A549 (cell line): Measurements from ENCODE around the gene RNF41. TPM values are rescaled to one million over a fixed set of nuclear protein-coding genes. Genes with fewer than 3 reads are reported as not detected.

Experiments
- ATAC-seq, 2 experiments: fragments of 200-7000 bp in 1 of 2; fragments of >200 bp in 1 of 2; cut with Nextera tagmentation in 1 of 2; cut with Tn5 transposase in 1 of 2; 3 replicates each; pipeline versions ENCODE4 v1.8.0 to v1.9.1; 2018 to 2020; ENCODE audit warnings: mild to moderate bottlenecking in 1 of 2, moderate library complexity in 1 of 2
- CTCF ChIA-PET: fragments of 300-600 bp; sonication (Branson Sonifier 250); formaldehyde crosslinking; extraction: SDS; loops from one replicate; lab custom pipeline; 2021; ENCODE audit warnings: antibody characterized with exemption, inconsistent platforms; lab: Yijun Ruan, JAX
- POLR2A ChIA-PET: fragments of 350-600 bp; formaldehyde crosslinking; extraction: SDS; loops from one replicate; lab custom pipeline; 2021; ENCODE audit warnings: antibody characterized with exemption, inconsistent platforms; lab: Yijun Ruan, JAX
- DNase-seq, 2 experiments: peaks; one replicate each; pipeline versions ENCODE4 v3.0.0 to v3.0.0-alpha.2; 2011 to 2016; ENCODE audit warnings: low read depth in 1 of 2, low spot score in 1 of 2
- FAIRE-seq: peaks from 2 replicates; lab custom pipeline; 2011; peaks lifted over from hg19 to GRCh38; lab: Jason Lieb, UNC
- H3K27ac ChIP-seq, 2 experiments: fragments of >200 bp; sonication (Bioruptor Twin); formaldehyde crosslinking; 3 replicates each; pipeline ENCODE4 v1.5.1; 2016 to 2017
- H3K4me1 ChIP-seq: fragments of >200 bp; sonication (Bioruptor Twin); formaldehyde crosslinking; 3 replicates; pipeline ENCODE4 v1.6.1; 2016
- H3K4me2 ChIP-seq: fragments of >200 bp; sonication (Bioruptor Twin); formaldehyde crosslinking; 3 replicates; pipeline ENCODE4 v1.6.1; 2016
- H3K4me3 ChIP-seq: fragments of >200 bp; sonication (Bioruptor Twin); formaldehyde crosslinking; 3 replicates; pipeline ENCODE4 v1.5.1; 2016
- H3K9me3 ChIP-seq: fragments of >200 bp; sonication (Bioruptor Twin); formaldehyde crosslinking; 3 replicates; pipeline ENCODE4 v1.6.1; 2016
- BCL3 ChIP-seq: fragments of >200 bp; sonication (Bioruptor Twin); formaldehyde crosslinking; IDR thresholded peaks from 3 replicates; pipeline ENCODE4 v1.6.1; 2016
- BHLHE40 ChIP-seq: IDR thresholded peaks from 2 replicates; pipeline ENCODE4 v1.6.1; 2012; ENCODE audit warnings: low read depth, low read length, inconsistent platforms
- CBX8 ChIP-seq: fragments of 200-600 bp; sonication (generic); IDR thresholded peaks from 2 replicates; pipeline ENCODE4 v1.6.1; 2016
- CEBPB ChIP-seq, 2 experiments: fragments of >200 bp in 1 of 2; sonication (Bioruptor Twin) in 1 of 2; formaldehyde crosslinking in 1 of 2; IDR thresholded peaks; 2 replicates each; pipeline ENCODE4 v1.6.1; 2012 to 2016
- EHF ChIP-seq: fragments of 250-450 bp; sonication (Bioruptor Pico); IDR thresholded peaks from 2 replicates; pipeline ENCODE4 v1.5.0; 2020; ENCODE audit warnings: mild to moderate bottlenecking
- EHMT2 ChIP-seq: fragments of 200-600 bp; sonication (generic); IDR thresholded peaks from 2 replicates; pipeline ENCODE4 v1.6.1; 2016; ENCODE audit warnings: antibody characterized with exemption, low read depth, mild to moderate bottlenecking, moderate library complexity
- ESRRA ChIP-seq: fragments of 150-350 bp; IDR thresholded peaks from 2 replicates; pipeline ENCODE4 v1.6.1; 2014; ENCODE audit warnings: mild to moderate bottlenecking, low read length, borderline replicate concordance
- FOSB ChIP-seq: fragments of 250-450 bp; sonication (Bioruptor Pico); IDR thresholded peaks from 2 replicates; pipeline ENCODE4 v1.5.0; 2020; ENCODE audit warnings: mild to moderate bottlenecking, moderate library complexity
- HES2 ChIP-seq: fragments of >200 bp; sonication (Bioruptor Twin); formaldehyde crosslinking; IDR thresholded peaks from 2 replicates; pipeline ENCODE4 v1.6.1; 2016
- HMGXB4 ChIP-seq: fragments of 250-450 bp; sonication (Bioruptor Pico); IDR thresholded peaks from 2 replicates; pipeline ENCODE4 v1.5.0; 2021; ENCODE audit warnings: mild to moderate bottlenecking, moderate library complexity, borderline replicate concordance
- HOXA7 ChIP-seq: fragments of 250-450 bp; sonication (Bioruptor Pico); IDR thresholded peaks from 2 replicates; pipeline ENCODE4 v1.5.0; 2020; ENCODE audit warnings: mild to moderate bottlenecking, moderate library complexity
- HOXB13 ChIP-seq: fragments of 250-450 bp; sonication (Bioruptor Pico); IDR thresholded peaks from 2 replicates; pipeline ENCODE4 v1.5.0; 2020; ENCODE audit warnings: low read depth, mild to moderate bottlenecking, moderate library complexity
- KDM1A ChIP-seq: fragments of 200-600 bp; sonication (generic); IDR thresholded peaks from 2 replicates; pipeline ENCODE4 v1.6.1; 2016; ENCODE audit warnings: low read depth, mild to moderate bottlenecking
- MAX ChIP-seq: IDR thresholded peaks from 2 replicates; pipeline ENCODE4 v1.6.1; 2012
- MAZ ChIP-seq: fragments of 150-350 bp; IDR thresholded peaks from 2 replicates; pipeline ENCODE4 v1.6.1; 2014; ENCODE audit warnings: antibody characterized with exemption, low read depth, low read length, borderline replicate concordance
- NFE2L2 ChIP-seq: fragments of 150-350 bp; conservative IDR thresholded peaks from 2 replicates; pipeline ENCODE4 v1.6.1; 2014; ENCODE audit warnings: low read length
- NR3C1 ChIP-seq: fragments of >200 bp; sonication (Bioruptor Twin); formaldehyde crosslinking; IDR thresholded peaks from 3 replicates; pipeline ENCODE4 v1.6.1; 2017
- PBX3 ChIP-seq: IDR thresholded peaks from 2 replicates; pipeline ENCODE4 v1.6.1; 2012
- POLR2AphosphoS2 ChIP-seq: conservative IDR thresholded peaks from 2 replicates; pipeline ENCODE4 v1.6.1; 2012; ENCODE audit warnings: low read length, improper control_type of control experiment, inconsistent platforms
- RAD21 ChIP-seq, 2 experiments: fragments of >200 bp in 1 of 2; sonication (Bioruptor Twin) in 1 of 2; formaldehyde crosslinking in 1 of 2; IDR thresholded peaks in 1 of 2; conservative IDR thresholded peaks in 1 of 2; 2 replicates in 1 of 2; 3 replicates in 1 of 2; pipeline ENCODE4 v1.6.1; 2012 to 2018; ENCODE audit warnings: inconsistent platforms in 1 of 2
- SMC3 ChIP-seq: fragments of >200 bp; sonication (Bioruptor Twin); formaldehyde crosslinking; IDR thresholded peaks from 3 replicates; pipeline ENCODE4 v1.6.1; 2018; ENCODE audit warnings: inconsistent platforms
- SREBF2 ChIP-seq: fragments of 450-650 bp; IDR thresholded peaks from 2 replicates; pipeline ENCODE4 v1.6.1; 2014; ENCODE audit warnings: mild to moderate bottlenecking, moderate library complexity
- TP53 ChIP-seq: fragments of 250-450 bp; sonication (Bioruptor Pico); IDR thresholded peaks from 2 replicates; pipeline ENCODE4 v1.5.0; 2021; ENCODE audit warnings: mild to moderate bottlenecking, moderate library complexity
- ZNF302 ChIP-seq: fragments of 250-450 bp; sonication (Bioruptor Pico); IDR thresholded peaks from 2 replicates; pipeline ENCODE4 v1.9.0; 2021; ENCODE audit warnings: inconsistent platforms, mild to moderate bottlenecking, moderate library complexity
- whole genome bisulfite sequencing: methylation state at CpG from one replicate; pipeline ENCODE4 v1.1.6; 2017; ENCODE audit errors: missing lambda C conversion rate; 5-methylcytosine and 5-hydroxymethylcytosine counted together
- polyA plus RNA-seq, 4 experiments: library from polyadenylated mRNA; depleted of rRNA in 3 of 4; stranded (reverse); fragments of >200 nt; fragmentation: RNase III in 1 of 4; extraction: RNeasy Plus Mini Kit Qiagen cat#74134 plus additional on column Dnase treatment in 1 of 4; gene quantifications; 2 replicates in 3 of 4; 3 replicates in 1 of 4; pipeline ENCODE4 v1.2.3, GENCODE V29; 2011 to 2017
- TF ChIP-seq, protein P1 (sequence below): fragments of 200-600 bp; sonication (generic); IDR thresholded peaks from 2 replicates; pipeline ENCODE4 v1.6.1; 2016; ENCODE audit warnings: antibody characterized with exemption, mild to moderate bottlenecking, moderate library complexity
- TF ChIP-seq, protein P2 (sequence below): fragments of 450-650 bp; IDR thresholded peaks from 2 replicates; pipeline ENCODE4 v1.6.1; 2014; ENCODE audit warnings: antibody characterized with exemption

RNF41 gene
- polyA plus RNA-seq, 2 of the 4 experiments (the other 2 are of a cell fraction): 21.7 to 47.8 TPM

GRCh38 chr12:56164345-56164729 lies 57.4 kb downstream of the RNF41 start (continued):
- TF ChIP-seq, protein P1, sequence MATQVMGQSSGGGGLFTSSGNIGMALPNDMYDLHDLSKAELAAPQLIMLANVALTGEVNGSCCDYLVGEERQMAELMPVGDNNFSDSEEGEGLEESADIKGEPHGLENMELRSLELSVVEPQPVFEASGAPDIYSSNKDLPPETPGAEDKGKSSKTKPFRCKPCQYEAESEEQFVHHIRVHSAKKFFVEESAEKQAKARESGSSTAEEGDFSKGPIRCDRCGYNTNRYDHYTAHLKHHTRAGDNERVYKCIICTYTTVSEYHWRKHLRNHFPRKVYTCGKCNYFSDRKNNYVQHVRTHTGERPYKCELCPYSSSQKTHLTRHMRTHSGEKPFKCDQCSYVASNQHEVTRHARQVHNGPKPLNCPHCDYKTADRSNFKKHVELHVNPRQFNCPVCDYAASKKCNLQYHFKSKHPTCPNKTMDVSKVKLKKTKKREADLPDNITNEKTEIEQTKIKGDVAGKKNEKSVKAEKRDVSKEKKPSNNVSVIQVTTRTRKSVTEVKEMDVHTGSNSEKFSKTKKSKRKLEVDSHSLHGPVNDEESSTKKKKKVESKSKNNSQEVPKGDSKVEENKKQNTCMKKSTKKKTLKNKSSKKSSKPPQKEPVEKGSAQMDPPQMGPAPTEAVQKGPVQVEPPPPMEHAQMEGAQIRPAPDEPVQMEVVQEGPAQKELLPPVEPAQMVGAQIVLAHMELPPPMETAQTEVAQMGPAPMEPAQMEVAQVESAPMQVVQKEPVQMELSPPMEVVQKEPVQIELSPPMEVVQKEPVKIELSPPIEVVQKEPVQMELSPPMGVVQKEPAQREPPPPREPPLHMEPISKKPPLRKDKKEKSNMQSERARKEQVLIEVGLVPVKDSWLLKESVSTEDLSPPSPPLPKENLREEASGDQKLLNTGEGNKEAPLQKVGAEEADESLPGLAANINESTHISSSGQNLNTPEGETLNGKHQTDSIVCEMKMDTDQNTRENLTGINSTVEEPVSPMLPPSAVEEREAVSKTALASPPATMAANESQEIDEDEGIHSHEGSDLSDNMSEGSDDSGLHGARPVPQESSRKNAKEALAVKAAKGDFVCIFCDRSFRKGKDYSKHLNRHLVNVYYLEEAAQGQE: no peak
- TF ChIP-seq HOXA7 (CRISPR knock-in tag): no peak
- no peak for TF ChIP-seq MAX
- no peak for TF ChIP-seq HOXB13
- TF ChIP-seq CEBPB (IDR thresholded peaks at IDR 0.05): no peak
- no peak for TF ChIP-seq BHLHE40
- TF ChIP-seq SREBF2: no peak
- TF ChIP-seq CBX8: no peak
- TF ChIP-seq, protein P2, sequence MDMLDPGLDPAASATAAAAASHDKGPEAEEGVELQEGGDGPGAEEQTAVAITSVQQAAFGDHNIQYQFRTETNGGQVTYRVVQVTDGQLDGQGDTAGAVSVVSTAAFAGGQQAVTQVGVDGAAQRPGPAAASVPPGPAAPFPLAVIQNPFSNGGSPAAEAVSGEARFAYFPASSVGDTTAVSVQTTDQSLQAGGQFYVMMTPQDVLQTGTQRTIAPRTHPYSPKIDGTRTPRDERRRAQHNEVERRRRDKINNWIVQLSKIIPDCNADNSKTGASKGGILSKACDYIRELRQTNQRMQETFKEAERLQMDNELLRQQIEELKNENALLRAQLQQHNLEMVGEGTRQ: no peak
- TF ChIP-seq, all 56 proteins: peak for 0

- DNase-seq: no peak
- ATAC-seq: peak; percentile 3 to 5; a peak in 3 of 6 replicates
- Histone ChIP-seq H3K4me1 (peaks cover 27% of the 10 kb centered on the region), H3K9me3 (no peaks in the 10 kb centered on the region), H3K27ac (no peak overlapping the region)
- POLR2A ChIA-PET: interaction anchor here (0.8 to 0.9 kb wide), 2 partner anchors 12 to 36 kb away, joined by 3 to 4 read pairs; partner anchors contain the start of gene ESYT1
- CTCF ChIA-PET: interaction anchor here (1.0 to 9.0 kb wide), 8 partner anchors 11 to 94 kb away, joined by 3 to 83 read pairs (median 5); partner anchors contain the start of genes ANKRD52, SMARCC2 and ZC3H10
- WGBS: 91% methylated on average over 11 of the region's 11 CpGs
- TF ChIP-seq ZNF302 (CRISPR knock-in tag) (no peak), PBX3 (0 out of 2 replicates have a peak, but pooled peaks have one; percentile 13), TP53 (CRISPR knock-in tag) (0 out of 2 replicates have a peak, but pooled peaks have one; percentile 43), CBX8 (no peak), HES2 (no peak), POLR2AphosphoS2 (peak; percentile 66; the same call in 1 of the 2 replicates), HMGXB4 (CRISPR knock-in tag) (no peak), RAD21 (conservative IDR thresholded peaks at IDR 0.05 in 1 of 2, IDR thresholded peaks at IDR 0.05 in 1 of 2) (no peak), FOSB (CRISPR knock-in tag) (0 out of 2 replicates have a peak, but pooled peaks have one; percentile 33), BCL3 (no peak), NR3C1 (no peak), BHLHE40 (no peak), KDM1A (no peak), SMC3 (no peak), EHMT2 (no peak), EHF (CRISPR knock-in tag) (no peak), MAZ (no peak), NFE2L2 (no peak), ESRRA (no peak)
- TF ChIP-seq, protein P2: no peak
- TF ChIP-seq, all 56 proteins: peak for 4
- Histone ChIP-seq H3K4me2 (no peak overlapping the region), H3K4me3 (no peak overlapping the region)
- FAIRE-seq: no peak
These were observed 58.0 kb downstream of the RNF41 start for GRCh38 chr12:56163533-56164344.
